Lower leg skin (tissue), 4 donors: ENCODE measurements around the gene ADGB. TPM values are rescaled to one million over a fixed set of nuclear protein-coding genes. Genes with fewer than 3 reads are reported as not detected.

Experiments used
- DNase-seq, 2 donors: peaks; one replicate each; pipeline ENCODE4 v3.0.0-alpha.2; 2019; ENCODE audit warnings: low spot score in 2 of 2
- H3K4me3 ChIP-seq: fragments of 200-600 bp; sonication (generic); 2 replicates; pipeline ENCODE4 v1.5.1; 2017; ENCODE audit warnings: mild to moderate bottlenecking, low read depth; ENCODE audit not compliant: poor library complexity, severe bottlenecking
- POLR2A ChIP-seq, 2 donors: fragments of 450-650 bp; IDR thresholded peaks; one replicate each; pipeline ENCODE4 v1.6.1; 2016 to 2017; ENCODE audit warnings: antibody characterized with exemption in 2 of 2, mild to moderate bottlenecking in 1 of 2, moderate library complexity in 1 of 2
- WGBS, 2 donors: methylation state at CpG; one replicate each; pipeline ENCODE4 v1.1.5; 2018; 5-methylcytosine and 5-hydroxymethylcytosine counted together
- intact Hi-C: fragments of 100-400 bp; cut with DNase I; formaldehyde crosslinking; loops from one replicate; pipeline ENCODE4 v1.15.0; 2023; ENCODE audit warnings: low total_unique reads
- total RNA-seq, 4 donors: library from RNA; depleted of rRNA; stranded (reverse); fragments of >200 nt; gene quantifications; one replicate each; pipeline ENCODE4 v1.1.0, GENCODE V29; 2016
- TF ChIP-seq, protein P1 (sequence below), 3 donors: fragments of 450-650 bp; IDR thresholded peaks; one replicate each; pipeline ENCODE4 v1.5.1; 2016; ENCODE audit warnings: antibody characterized with exemption in 3 of 3, mild to moderate bottlenecking in 3 of 3, moderate library complexity in 2 of 3

ADGB gene
- total RNA-seq, 4 donors from 2014 or later: 0.06 to 1.9 (median 1.8) TPM; not detected in 1

DNA sequence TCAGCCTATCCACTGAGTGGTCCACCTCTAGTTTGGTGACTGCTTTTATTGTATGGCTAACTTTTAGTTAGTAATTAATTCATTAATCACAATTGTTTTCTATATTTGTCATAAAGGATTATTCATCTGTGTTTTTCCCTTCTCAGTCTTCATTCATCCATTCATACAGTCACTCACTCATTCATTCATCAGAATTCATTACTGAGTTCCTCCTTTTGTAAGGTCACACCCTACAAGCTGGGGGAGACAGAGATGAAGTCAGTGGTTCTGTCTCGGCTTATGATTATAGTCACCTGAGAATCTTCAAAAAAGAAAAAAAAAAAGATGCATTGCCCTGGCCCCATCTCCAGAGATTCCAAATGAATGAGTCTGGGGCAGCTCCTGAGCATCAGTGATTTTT is 257.1 kb downstream of the ADGB start:
- no peak overlapping the region for H3K4me3 ChIP-seq
- TF ChIP-seq, protein P1, sequence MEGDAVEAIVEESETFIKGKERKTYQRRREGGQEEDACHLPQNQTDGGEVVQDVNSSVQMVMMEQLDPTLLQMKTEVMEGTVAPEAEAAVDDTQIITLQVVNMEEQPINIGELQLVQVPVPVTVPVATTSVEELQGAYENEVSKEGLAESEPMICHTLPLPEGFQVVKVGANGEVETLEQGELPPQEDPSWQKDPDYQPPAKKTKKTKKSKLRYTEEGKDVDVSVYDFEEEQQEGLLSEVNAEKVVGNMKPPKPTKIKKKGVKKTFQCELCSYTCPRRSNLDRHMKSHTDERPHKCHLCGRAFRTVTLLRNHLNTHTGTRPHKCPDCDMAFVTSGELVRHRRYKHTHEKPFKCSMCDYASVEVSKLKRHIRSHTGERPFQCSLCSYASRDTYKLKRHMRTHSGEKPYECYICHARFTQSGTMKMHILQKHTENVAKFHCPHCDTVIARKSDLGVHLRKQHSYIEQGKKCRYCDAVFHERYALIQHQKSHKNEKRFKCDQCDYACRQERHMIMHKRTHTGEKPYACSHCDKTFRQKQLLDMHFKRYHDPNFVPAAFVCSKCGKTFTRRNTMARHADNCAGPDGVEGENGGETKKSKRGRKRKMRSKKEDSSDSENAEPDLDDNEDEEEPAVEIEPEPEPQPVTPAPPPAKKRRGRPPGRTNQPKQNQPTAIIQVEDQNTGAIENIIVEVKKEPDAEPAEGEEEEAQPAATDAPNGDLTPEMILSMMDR (IDR thresholded peaks at IDR 0.05): no peak
- TF ChIP-seq POLR2A (IDR thresholded peaks at IDR 0.05): no peak
- WGBS, 2 donors: 86 to 88% methylated on average over 1 of the region's 1 CpG
- intact Hi-C loops: no loop called here
- DNase-seq: no peak

DNA sequence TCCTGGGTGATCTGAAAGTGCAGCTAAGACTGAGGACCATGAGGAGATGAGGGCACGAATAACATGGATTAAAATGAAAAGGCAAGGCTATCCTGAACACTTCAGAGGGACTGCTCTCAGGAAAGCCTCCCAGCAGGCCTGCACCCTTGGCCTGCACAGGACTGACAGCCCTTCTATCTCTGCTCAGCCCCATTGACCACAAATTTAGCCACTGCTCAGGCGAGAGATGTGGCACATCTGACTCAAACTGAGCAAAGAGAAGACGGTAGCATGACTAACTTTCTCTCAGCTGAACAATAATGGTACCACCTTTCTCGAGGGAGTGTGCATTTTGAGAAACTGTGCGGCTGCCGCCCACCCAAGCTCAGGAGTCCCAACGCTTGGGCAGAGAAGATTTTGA is 257.5 kb downstream of the ADGB start:
- no peak overlapping the region for H3K4me3 ChIP-seq
- intact Hi-C loops: no loop called here
- 93% methylated on average over 7 of the region's 7 CpGs for WGBS, 2 donors
- no peak for TF ChIP-seq POLR2A (IDR thresholded peaks at IDR 0.05)
- TF ChIP-seq, protein P1 (IDR thresholded peaks at IDR 0.05): no peak
- no peak for DNase-seq

DNA sequence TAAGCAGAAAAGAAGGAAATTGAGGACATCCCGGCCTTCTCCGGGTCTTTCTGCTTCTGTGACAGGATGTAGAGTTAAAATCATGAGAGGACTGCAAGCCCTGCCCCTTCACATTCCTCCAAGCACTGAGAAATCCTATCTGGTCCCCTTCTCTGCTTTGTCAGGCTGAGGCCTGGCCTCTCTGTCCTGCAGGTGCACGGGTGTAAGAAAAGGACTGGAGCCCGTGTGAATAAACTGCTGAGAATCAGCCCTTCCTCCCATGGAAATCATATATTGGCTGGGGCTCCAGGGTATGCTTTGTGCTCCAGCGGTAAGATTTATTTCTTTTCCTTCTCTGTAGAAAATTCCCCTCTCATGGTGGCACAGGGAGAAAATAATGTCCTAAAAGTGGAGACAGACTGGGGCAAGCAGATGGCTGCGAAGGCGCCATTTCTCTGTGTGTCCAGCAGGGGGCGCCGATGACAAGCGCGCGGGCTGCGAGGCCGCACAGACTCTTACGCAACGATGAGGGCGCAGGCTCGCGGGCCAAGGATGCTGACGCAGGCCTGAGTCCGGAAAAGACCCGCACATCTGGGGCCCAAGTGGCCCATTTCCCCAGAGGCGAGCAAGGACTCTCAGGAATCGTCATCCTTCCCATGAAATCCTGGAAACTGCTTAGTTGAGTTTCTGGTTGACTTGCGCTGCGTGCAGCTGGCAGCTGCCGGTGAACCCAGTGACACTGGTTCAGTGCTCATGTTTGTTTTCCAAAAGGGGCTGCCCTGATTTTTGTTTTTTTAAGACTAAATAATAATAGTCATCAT is 258.6 kb downstream of the ADGB start:
- DNase-seq: peak; percentile 76 to 97
- WGBS, 2 donors: 19 to 22% methylated on average over 27 of the region's 27 CpGs
- TF ChIP-seq, protein P1 (IDR thresholded peaks at IDR 0.05): peak in 1 of 3 donors; percentile 94
- TF ChIP-seq POLR2A (IDR thresholded peaks at IDR 0.05): no peak
- H3K4me3 ChIP-seq: no peak overlapping the region
- intact Hi-C loops: no loop called here

DNA sequence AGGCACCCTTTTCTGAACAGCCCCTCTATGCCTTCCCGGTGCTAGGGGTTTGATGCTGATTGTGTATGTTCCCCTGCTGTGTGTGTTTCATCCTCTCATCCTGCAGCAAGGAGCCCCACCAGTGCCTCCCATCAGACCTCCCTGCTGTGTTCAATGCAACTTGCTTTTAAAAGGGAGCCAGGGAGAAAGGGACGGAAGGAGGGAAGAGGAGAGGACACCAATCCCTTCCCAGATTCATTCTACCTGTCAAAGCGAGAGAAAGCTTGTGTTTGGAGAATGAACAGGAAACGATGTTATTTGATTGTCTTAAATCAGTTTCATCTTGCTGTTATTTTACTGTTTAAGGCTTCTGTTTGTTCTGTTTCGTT is 259.2 kb downstream of the ADGB start:
- WGBS, 2 donors: 56 to 63% methylated on average over 5 of the region's 5 CpGs
- TF ChIP-seq, protein P1 (IDR thresholded peaks at IDR 0.05): no peak
- TF ChIP-seq POLR2A (IDR thresholded peaks at IDR 0.05): no peak
- no peak overlapping the region for H3K4me3 ChIP-seq
- intact Hi-C loops: no loop called here
- no peak for DNase-seq

DNA sequence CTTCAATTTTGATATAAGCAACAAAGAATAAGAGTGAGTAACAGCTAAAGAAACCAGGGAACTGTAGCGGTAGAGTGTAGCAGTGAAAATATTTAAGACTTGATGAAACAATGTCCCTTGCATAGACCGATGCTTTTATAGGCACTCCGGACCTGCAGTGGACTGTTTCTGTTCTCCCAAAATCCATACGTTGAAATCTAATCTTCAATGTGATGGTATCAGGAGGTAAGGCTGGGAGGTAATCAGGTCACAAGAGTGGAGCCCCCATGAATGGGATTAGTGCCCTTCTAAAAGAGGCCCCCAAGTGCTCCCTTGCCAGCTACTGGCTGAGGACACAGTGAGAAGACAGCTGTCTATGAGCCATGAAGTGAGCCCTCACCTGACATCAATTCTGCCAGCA is 260.4 kb downstream of the ADGB start:
- 92 to 94% methylated on average over 4 of the region's 4 CpGs for WGBS, 2 donors
- intact Hi-C loops: no loop called here
- DNase-seq: no peak
- H3K4me3 ChIP-seq: no peak overlapping the region
- TF ChIP-seq POLR2A (IDR thresholded peaks at IDR 0.05): no peak
- TF ChIP-seq, protein P1 (IDR thresholded peaks at IDR 0.05): no peak
